Loucy (cell line): ENCODE measurements around the gene ISCU.
A peak's percentile ranks its signal among the peaks of the same experiment; 100 is the strongest.

Experiments used
- H2AFZ ChIP-seq: fragments of 200-600 bp; sonication (generic); 2 replicates; pipeline ENCODE4 v1.6.0; 2016; ENCODE audit warnings: antibody characterized with exemption, mild to moderate bottlenecking, low read length, moderate library complexity
- H3F3A ChIP-seq: fragments of 200-600 bp; 2 replicates; pipeline ENCODE4 v1.6.0; 2016; ENCODE audit warnings: antibody characterized with exemption, low read depth, mild to moderate bottlenecking
- H3K27me3 ChIP-seq: fragments of 200-600 bp; sonication (generic); 2 replicates; pipeline ENCODE4 v1.6.1; 2014; ENCODE audit warnings: low read length, mild to moderate bottlenecking; ENCODE audit not compliant: insufficient read depth, poor library complexity, severe bottlenecking
- H3K36me3 ChIP-seq: fragments of 200-600 bp; sonication (generic); 2 replicates; pipeline ENCODE4 v1.6.1; 2016; ENCODE audit warnings: low read length; ENCODE audit not compliant: insufficient read depth
- H3K4me1 ChIP-seq: fragments of 200-600 bp; sonication (generic); 2 replicates; pipeline ENCODE4 v1.5.1; 2014; ENCODE audit warnings: low read length, mild to moderate bottlenecking; ENCODE audit not compliant: insufficient read depth, poor library complexity, severe bottlenecking
- H3K4me2 ChIP-seq: fragments of 200-600 bp; sonication (generic); 2 replicates; pipeline ENCODE4 v1.6.0; 2014; ENCODE audit warnings: antibody characterized with exemption, low read length, low read depth, mild to moderate bottlenecking; ENCODE audit not compliant: poor library complexity, severe bottlenecking
- H3K4me3 ChIP-seq: fragments of 200-600 bp; sonication (generic); 2 replicates; pipeline ENCODE4 v1.5.1; 2014; ENCODE audit warnings: low read length, mild to moderate bottlenecking, mixed read lengths; ENCODE audit not compliant: poor library complexity, severe bottlenecking
- H3K79me2 ChIP-seq: fragments of 200-600 bp; sonication (generic); 2 replicates; pipeline ENCODE4 v1.6.1; 2014; ENCODE audit warnings: low read length; ENCODE audit not compliant: insufficient read depth
- H3K9ac ChIP-seq: fragments of 200-600 bp; sonication (generic); 2 replicates; pipeline ENCODE4 v1.6.0; 2014; ENCODE audit warnings: mild to moderate bottlenecking, low read depth, low read length, moderate library complexity; ENCODE audit not compliant: poor library complexity, severe bottlenecking
- H3K9me2 ChIP-seq: fragments of 200-600 bp; sonication (generic); replicated peaks from 2 replicates; pipeline ENCODE4 v1.6.1; 2016; ENCODE audit warnings: low read depth, low read length, mixed read lengths
- H3K9me3 ChIP-seq: fragments of 200-600 bp; sonication (generic); 2 replicates; pipeline ENCODE4 v1.6.1; 2014; ENCODE audit warnings: mild to moderate bottlenecking, antibody characterized with exemption, low read length, low read depth; ENCODE audit not compliant: insufficient read depth
- H4K20me1 ChIP-seq: fragments of 200-600 bp; sonication (generic); 2 replicates; pipeline ENCODE4 v1.6.0; 2014; ENCODE audit warnings: antibody characterized with exemption, low read length, mild to moderate bottlenecking; ENCODE audit not compliant: insufficient read depth, poor library complexity, severe bottlenecking
- CTCF ChIP-seq: fragments of 200-600 bp; sonication (generic); conservative IDR thresholded peaks from 2 replicates; pipeline ENCODE4 v1.5.1; 2014; ENCODE audit warnings: mild to moderate bottlenecking, antibody characterized with exemption, low read length
- EZH2phosphoT487 ChIP-seq: fragments of 200-600 bp; IDR thresholded peaks from 2 replicates; pipeline ENCODE4 v1.6.1; 2018; ENCODE audit warnings: antibody characterized with exemption, mild to moderate bottlenecking, moderate library complexity, borderline replicate concordance

Gene ISCU

GRCh38 chr12:108564724-108565123 is 2.3 kb downstream of the ISCU start:
- peaks cover 30% of the 10 kb centered on the region for H3K79me2 ChIP-seq
- peaks cover 13% of the 10 kb centered on the region; the same call in 1 of the 2 replicates for H3K36me3 ChIP-seq
- peaks cover 17% of the 10 kb centered on the region for H3F3A ChIP-seq
- H4K20me1 ChIP-seq = peaks cover 25% of the 10 kb centered on the region
- H3K4me2 ChIP-seq = peak overlapping the region; percentile 82
- no peaks in the 10 kb centered on the region for H3K9me3 ChIP-seq
- H2AFZ ChIP-seq = no peak overlapping the region
- H3K9ac ChIP-seq = peak overlapping the region; percentile 97
- no peaks in the 10 kb centered on the region for H3K9me2 ChIP-seq
- H3K27me3 ChIP-seq = peaks cover 4% of the 10 kb centered on the region
- peak overlapping the region; percentile 85 for H3K4me3 ChIP-seq
- peaks cover 76% of the 10 kb centered on the region for H3K4me1 ChIP-seq
- TF ChIP-seq EZH2phosphoT487 (no peak), CTCF (no peak)

GRCh38 chr12:108565146-108565545 is 2.8 kb downstream of the ISCU start:
- Histone ChIP-seq H3K79me2 (peaks cover 26% of the 10 kb centered on the region), H3K4me2 (peak overlapping the region; percentile 82), H2AFZ (no peak overlapping the region)

GRCh38 chr12:108565976-108566375 is 3.6 kb downstream of the ISCU start:
- Histone ChIP-seq H3K79me2 (peaks cover 17% of the 10 kb centered on the region), H3K9ac (peak overlapping the region; percentile 55), H3K36me3 (peaks cover 13% of the 10 kb centered on the region; the same call in 1 of the 2 replicates)

More at GRCh38 chr12:108565146-108565545, 2.8 kb downstream of the ISCU start:
- peaks cover 4% of the 10 kb centered on the region for H3K27me3 ChIP-seq
- peaks cover 73% of the 10 kb centered on the region for H3K4me1 ChIP-seq
- no peak for TF ChIP-seq EZH2phosphoT487
- TF ChIP-seq CTCF = no peak
- H3K4me3 ChIP-seq = peak overlapping the region; percentile 54
- H3K36me3 ChIP-seq = peaks cover 13% of the 10 kb centered on the region; the same call in 1 of the 2 replicates
- H3F3A ChIP-seq = peaks cover 17% of the 10 kb centered on the region
- peaks cover 21% of the 10 kb centered on the region for H4K20me1 ChIP-seq
- no peaks in the 10 kb centered on the region for H3K9me3 ChIP-seq
- no peaks in the 10 kb centered on the region for H3K9me2 ChIP-seq
- peak overlapping the region; percentile 55 for H3K9ac ChIP-seq

More at GRCh38 chr12:108565976-108566375, 3.6 kb downstream of the ISCU start:
- Histone ChIP-seq H3K9me2 (no peaks in the 10 kb centered on the region), H2AFZ (no peak overlapping the region), H3K9me3 (no peaks in the 10 kb centered on the region), H3K4me2 (peak overlapping the region; percentile 82), H3F3A (peaks cover 17% of the 10 kb centered on the region), H3K4me3 (peak overlapping the region; percentile 54), H3K4me1 (peaks cover 71% of the 10 kb centered on the region), H3K27me3 (peaks cover 4% of the 10 kb centered on the region), H4K20me1 (peaks cover 15% of the 10 kb centered on the region)
- TF ChIP-seq EZH2phosphoT487 = no peak
- no peak for TF ChIP-seq CTCF
